Activated CD4-positive, alpha-beta T cell treated with anti-CD3 and anti-CD28 coated beads, Interleukin-2, amount 50 U/mL, for 4 hours (primary cell): ENCODE data around the gene IFFO2.
"Not testable (repeated sequence)": the region's sequence is repeated elsewhere in the genome, so short reads cannot be mapped to it uniquely, and the experiment has no call there.

Experiments
- DNase-seq, 2 experiments: peaks; one replicate each; pipeline ENCODE4 v3.0.0-alpha.2; 2020

The IFFO2 gene

DNA sequence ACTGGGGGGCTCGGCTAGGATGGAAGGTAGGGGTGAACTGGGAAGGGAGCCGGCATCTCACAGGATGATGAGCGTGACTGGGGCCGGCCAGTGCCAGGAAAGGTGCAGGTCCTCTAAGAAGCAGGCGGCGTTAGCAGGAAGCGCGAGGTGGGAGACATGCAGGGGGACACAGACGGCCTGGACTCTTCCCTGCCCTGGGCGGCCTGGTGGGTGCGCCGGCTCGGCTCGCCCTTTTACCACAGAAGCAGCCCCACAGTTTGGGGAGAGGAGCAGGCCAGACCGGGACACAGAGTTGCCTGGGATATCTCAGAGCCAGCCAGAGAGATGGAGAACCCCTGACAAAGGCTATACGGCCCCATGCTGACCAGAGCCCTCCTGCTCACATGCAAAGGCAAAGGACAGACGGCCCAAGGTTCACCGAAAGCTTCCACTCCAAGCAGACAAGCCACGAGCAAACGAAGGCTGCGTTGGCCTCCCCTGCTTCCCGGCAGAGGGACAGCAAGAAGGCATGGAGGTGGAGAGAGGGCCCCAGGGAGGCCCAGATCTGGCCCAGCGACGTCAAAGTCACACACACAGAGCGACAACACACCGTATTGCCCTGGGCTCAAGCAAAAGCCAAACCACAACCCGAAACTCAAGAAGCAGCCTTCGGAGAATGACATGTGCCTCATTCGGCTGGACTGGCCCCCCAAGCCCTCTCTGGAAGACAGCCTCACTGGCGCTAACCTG lies 39.2 kb downstream of the IFFO2 start:
- no peak for DNase-seq

DNA sequence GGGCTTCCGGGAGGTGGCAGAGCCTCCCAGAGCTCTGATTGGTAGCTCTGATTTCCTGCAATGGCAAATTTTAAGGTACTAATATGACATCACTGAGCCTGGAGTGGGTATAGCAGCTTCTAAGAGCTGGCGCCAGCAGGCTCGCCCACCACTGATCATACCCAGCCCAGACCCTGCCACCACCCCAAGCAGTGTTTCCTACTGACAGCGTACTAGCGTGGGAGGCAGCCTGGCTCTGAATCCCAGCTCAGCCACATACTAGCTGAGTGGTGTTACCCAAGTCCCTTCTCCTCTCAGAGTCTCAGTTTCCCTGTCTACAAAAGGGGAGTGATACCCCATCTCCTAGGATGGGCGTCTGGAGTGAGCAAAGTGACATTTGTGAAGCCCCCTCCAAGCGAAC lies 41.1 kb downstream of the IFFO2 start:
- no peak for DNase-seq

GRCh38 chr1:18913065-18913835 lies 43.2 kb downstream of the IFFO2 start:
- peak; percentile 68 to 76 for DNase-seq

DNA sequence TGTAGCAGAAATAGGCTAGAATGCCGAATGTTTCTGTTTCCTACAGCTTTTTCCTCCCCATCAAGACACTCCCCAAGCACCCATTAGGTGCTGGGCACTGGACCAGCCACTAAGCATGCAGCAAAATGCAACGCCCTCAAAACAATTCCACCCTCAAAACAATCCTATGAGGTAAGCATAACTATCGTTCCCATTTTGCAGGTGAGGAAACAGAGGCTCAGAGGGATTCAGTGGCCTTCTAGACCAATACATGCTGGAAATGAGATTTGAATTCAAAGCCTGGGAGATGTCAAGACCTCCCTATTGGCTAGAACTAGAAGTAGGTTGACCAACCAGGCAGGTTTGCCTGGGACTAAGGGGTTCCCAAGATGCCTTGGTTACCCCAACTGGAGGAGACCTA lies 43.9 kb downstream of the IFFO2 start:
- no peak for DNase-seq

DNA sequence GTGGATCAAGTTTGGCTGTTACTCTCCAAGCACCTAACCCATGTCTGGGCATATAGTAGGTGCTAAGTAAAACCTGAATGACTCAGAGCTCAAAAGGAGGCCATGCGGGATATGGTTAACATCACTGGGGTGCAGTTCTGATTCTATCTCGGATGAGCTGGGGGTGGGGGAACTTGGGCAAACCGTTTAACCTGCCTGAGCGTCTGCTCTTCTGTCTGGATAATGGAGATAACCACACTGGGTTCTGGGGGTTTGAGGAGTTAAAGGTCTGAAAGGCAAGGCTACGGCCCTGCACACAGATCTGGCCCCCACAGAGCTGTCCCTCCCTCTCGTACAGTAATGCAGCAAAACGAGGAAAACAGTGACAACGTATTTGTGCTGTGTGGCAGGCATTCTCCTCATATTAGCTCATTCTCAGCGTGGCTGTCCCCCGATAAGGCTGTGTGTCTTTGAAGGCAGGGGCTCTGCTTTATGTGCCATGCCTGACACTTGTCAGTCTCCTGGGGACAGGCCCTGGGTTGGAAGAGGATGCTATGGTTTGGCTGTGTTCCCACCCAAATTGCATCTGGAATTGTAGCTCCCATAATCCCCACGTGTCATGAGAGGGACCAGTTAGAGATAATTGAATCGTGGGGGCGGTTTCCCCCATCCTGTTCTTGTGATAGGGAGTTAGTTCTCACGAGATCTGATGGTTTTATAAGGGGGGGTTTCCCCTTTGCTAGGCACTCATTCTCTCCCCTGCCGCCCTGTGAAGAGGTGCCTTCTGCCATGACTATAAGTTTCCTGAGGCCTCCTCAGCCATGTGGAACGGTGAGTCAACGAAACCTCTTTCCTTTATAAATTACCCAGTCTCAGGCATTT lies 47.3 kb downstream of the IFFO2 start:
- peak; percentile 19 to 24 for DNase-seq

- no peak for DNase-seq
Observed at GRCh38 chr1:18907917-18908845, 48.3 kb downstream of the IFFO2 start.

GRCh38 chr1:18907021-18907916 lies 49.2 kb downstream of the IFFO2 start:
- peak; percentile 52 to 53 for DNase-seq

DNA sequence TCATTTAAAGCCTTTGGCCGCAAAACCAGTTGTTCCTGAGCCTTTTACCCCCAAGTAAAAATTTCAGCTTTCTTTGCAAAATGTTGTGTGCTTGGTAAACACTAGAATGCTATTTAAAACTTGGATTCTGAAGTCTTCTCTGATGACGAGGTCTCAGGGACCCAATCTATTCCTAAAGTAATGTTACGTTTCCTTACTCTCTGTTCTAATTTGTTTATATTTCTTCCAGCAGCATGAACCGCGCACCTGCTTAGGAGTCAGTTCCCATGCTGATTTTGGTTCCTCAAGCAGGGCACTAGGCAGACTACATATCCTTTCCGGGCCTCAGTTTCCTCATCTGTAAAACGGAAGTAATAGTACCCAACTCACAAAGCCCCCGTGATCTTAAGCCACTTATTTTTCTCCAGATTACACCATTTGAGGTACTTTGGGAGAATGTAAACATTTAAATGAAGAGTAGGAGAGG lies 53.2 kb downstream of the IFFO2 start:
- DNase-seq: no peak

DNA sequence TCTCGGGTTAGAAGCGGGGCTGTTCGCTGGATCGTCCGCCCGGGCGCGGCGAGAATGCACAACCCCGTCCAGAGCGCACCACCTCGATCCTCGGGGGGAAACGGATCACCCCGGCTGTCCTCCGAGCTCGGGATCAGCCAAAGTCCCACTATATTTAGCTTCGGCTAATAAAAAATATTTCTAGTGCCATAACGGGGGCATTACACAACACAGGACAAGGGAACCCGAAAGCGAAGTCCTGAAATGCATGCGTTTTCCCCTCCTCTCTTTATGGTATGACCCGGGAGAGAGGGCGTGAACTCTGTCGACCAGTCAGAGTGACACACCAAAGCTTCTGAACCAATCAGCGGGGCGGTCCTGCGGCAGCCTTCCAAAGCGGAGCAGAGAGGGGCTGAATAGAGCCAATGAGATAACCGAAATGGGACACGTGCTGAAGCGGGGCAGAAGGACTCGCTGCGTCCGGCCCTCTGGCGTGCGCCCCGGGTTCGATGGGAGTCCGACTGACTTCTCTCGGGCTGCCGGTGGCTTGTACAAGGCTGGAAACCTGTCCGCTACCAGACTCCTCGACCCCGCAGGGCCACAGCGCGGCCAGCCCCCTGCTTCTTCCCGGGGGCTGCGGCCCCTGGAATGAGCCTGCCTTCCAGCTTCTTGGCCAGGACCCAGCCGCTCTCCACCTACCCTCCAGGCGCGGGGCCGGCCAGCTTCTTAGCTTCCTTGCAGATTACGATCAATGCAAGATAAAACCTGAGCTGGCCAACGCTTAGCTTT lies 53.8 kb downstream of the IFFO2 start, which contains the start of gene ALDH4A1:
Gene ALDH4A1, minus strand, starts transcription at position 33 of the 768 bp plus-strand sequence. Its CDS starts 32 bp downstream, at position 1.
- peak; percentile 87 to 91 for DNase-seq

DNA sequence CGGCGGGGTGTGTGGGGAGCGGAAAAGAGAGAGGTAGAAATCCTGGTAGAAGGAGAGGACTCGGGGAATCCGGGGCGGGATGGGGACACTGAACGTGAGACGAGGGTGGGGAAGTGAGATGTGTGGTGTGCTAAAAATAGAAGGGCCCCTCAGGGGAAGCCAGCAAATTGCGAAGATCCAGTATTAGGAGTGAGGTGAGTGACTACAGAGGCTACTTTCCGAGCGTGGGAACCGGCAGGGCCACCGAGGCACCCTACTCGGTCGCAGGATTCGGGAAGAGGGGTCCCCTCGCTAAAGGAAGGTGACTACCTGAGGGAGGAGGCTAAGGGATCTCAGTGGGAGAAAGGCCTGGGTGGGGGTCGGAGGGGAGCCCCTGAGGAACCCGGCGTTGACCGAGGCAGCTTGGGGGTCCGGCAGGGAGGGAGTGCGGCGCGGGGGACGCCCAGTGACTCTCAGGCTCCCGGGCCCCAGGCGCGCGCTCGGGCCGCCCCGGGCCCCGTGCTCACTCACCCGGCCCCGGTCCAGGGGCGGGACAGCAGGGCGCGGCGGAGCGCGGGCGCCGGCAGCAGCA lies 54.4 kb downstream of the IFFO2 start:
- DNase-seq: no peak

- DNase-seq: no peak
Observed at GRCh38 chr1:18901147-18901951, 55.1 kb downstream of the IFFO2 start.

GRCh38 chr1:18900303-18900841 lies 56.1 kb downstream of the IFFO2 start:
- no peak for DNase-seq

GRCh38 chr1:18899363-18900049 lies 57.0 kb downstream of the IFFO2 start:
- DNase-seq: no peak

DNA sequence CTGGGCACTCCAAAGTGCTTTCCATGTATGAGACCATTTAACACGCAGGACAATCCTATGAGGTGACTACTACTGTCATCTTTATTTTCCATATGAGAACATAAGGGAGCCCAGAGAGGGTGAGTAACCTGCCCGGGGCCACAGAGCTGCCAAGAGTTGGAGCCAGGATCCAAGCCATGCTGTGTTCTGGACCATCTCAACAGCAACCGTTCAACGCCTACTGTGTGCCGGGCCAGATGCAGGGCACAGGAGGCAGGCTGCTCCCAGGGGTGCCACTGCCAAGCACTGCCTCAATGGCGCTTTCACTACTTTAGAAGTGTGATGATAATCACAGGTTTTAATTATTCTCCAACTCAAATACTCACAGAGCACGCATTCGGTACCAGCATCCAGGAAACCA lies 57.9 kb downstream of the IFFO2 start:
- no peak for DNase-seq

GRCh38 chr1:18895317-18895716 lies 61.2 kb downstream of the IFFO2 start:
- DNase-seq: no peak

DNA sequence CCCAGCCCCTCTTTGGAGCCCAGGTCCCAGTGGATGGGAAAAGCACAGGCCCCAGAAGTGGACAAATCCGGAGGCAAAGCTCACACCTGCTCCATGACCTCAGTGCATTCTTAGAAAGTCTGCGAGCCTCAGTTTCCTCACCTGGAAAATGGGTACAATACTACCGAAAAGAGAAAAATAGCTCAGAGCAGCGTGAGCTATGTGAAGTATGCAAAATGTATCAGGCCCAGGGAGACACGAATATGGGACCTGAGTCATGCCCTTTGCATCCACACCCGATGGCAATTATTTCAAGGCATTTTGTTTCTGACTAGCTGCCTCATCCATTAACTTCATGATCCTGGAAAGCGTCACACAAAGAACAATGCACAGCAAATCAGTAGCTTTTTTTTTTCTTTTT lies 63.4 kb downstream of the IFFO2 start:
- DNase-seq: no peak

GRCh38 chr1:18891858-18892257 lies 64.6 kb downstream of the IFFO2 start:
- DNase-seq: not testable (repeated sequence)

- DNase-seq: no peak
Observed at GRCh38 chr1:18891426-18891780, 65.1 kb downstream of the IFFO2 start.
